HG02759 (cell line): ENCODE data around the gene OR5K3.
"Not testable (repeated sequence)": the region's sequence is repeated elsewhere in the genome, so short reads cannot be mapped to it uniquely, and the experiment has no call there.

Experiments
- ATAC-seq: cut with Tn5 transposase; IDR thresholded peaks from one replicate; pipeline ENCODE4 v1.9.1; 2021; ENCODE audit warnings: mild to moderate bottlenecking, moderate library complexity; ENCODE audit not compliant: unreplicated experiment

OR5K3 gene

DNA sequence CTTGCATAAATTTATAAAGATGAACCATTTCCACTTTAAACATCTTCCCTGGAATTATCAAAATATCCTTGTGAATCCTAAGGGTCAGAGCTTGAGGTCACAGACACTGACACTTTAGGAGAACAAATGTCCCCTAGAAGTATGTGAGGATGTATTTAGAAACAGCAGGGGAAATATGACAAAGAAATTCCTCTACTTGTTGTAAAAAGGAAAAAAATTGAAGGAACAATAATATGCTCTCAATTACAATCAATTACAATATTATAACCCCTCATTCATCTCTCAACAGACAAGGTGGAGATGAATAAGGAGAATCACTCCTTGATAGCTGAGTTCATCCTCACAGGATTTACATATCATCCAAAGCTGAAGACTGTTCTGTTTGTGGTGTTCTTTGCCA is at the start of gene OR5K3:
OR5K3 (plus strand) TSS at position 301 of the 400 bp plus-strand sequence; CDS start at position 301, 0 bp downstream.
- no peak for ATAC-seq

DNA sequence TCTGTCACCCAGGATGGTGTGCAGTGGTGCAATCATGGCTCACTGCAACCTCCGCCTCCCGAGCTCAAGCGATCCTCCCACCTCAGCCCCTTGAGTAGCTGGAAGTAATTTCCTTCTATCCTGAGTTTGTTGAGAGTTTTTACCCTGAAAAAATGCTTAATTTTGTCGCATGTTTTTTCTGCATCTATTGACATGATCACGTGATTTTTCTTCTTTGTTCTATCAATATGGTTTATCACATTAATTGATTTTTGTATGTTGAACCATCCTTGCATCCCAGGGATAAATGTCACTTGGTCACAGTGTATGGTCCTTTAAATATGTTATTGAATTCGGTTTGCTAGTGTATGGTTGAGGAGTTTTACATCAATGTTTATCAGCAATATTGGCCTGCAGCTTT is 48.7 kb upstream of the OR5K3 start:
- no peak for ATAC-seq

GRCh38 chr3:98343647-98344507 is 46.6 kb upstream of the OR5K3 start:
- ATAC-seq, result peak; percentile 78

DNA sequence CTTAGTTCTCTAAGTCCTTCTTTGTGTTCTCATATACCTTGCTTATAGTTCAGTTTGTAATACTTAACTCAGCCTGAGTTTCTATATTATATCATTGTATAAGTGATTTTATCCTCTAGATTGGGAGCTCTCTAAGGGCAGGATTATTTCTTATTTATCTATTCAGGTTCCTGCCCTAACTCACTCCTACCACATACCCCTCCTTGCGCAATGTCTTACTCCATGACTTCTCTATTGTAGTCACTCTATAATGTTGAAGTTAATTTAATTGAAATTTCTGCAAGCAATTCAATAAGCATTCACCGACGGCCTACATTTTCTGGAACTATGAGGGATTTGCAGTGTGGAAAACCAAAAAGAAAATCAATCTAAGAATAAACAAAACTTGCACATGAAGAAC is 40.4 kb upstream of the OR5K3 start:
- ATAC-seq, result no peak

- no peak for ATAC-seq
These were observed 36.9 kb upstream of the OR5K3 start, which contains the start of gene OR5K4 for GRCh38 chr3:98353554-98353953. Gene OR5K4 (plus strand): TSS chr3:98353854. CDS start chr3:98353854, 0 bp downstream.

DNA sequence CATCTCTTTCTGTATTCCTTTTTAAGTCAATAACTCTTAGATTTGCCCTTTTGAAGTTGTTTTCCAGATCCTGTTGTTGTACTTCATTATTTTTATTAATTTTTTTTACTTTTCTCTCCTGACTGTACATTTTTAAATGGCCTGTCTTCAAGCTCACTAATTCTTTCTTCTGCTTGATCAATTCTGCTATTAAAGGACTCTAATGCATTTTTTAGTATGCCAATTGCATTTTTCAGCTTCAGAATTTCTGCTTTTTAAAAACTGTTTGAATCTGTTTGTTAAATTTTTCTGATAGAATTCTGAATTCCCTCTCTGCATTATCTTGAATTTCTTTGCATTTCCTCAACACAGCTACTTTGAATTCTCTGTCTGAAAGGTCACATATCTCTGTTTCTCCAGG is 31.2 kb upstream of the OR5K3 start:
- no peak for ATAC-seq

GRCh38 chr3:98359993-98360675 is 30.3 kb upstream of the OR5K3 start:
- ATAC-seq, result peak; percentile 85

GRCh38 chr3:98360681-98361080 is 29.8 kb upstream of the OR5K3 start:
- ATAC-seq, result no peak

GRCh38 chr3:98361289-98361688 is 29.2 kb upstream of the OR5K3 start:
- peak; percentile 51 for ATAC-seq

DNA sequence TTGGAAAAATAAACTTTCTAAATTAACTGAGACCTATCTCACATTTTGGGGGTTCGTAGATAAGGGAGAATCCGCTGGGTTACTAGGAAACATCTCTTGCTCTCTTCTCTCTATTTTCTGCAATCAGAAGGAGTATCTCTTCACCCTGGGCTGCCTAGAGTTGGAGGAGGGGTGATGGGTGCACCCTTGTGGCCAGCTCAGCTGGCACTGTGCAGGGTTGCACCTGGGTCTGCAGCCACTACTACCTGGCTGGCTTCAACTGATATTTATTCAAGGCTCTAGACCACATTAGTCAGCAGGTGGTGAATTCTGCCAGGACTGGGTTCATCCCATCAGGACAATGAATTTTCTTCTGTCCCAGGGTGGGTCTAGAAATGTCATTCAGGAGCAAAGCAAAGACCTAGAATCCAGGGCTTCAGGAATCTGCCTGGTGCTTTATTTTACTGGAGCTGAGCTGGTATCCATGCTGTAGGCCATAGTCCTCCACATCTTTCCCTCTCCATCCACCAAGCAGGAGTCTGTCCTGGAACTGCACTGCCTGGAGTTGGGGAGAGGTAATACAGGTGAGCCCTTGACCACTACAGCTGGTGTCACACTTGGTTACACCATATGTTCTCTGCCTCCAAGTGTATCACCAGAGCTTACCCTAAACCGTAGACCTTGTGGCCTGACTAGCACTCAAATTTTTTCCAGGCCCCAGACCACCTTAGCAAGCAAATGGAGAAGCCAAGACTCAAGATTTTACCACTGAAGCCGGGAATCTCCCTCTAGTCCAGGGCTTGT is 22.8 kb upstream of the OR5K3 start:
- ATAC-seq, result no peak

- ATAC-seq, result no peak
These were observed 19.3 kb upstream of the OR5K3 start for GRCh38 chr3:98371186-98371585.

DNA sequence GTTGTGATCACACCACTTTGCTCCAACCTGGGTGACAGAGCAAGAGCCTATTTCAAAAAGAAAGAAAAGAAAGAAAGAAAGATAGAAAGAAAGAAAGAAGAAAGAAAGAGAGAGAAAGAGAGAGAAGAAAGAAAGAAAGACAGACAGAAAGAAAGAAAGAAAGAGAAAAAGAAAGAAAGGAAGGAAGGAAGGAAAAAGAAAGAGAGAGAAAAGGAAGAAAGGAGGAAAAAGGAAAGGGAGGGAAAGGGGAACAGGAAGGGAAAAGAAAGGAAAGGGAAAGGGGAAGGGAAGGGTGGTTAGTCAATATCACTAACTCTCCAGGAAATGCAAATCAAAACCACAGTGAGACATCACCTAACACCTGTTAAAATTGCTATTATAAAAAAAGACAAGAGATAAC is 18.6 kb upstream of the OR5K3 start:
- ATAC-seq, result no peak

- ATAC-seq, result no peak
These were observed 18.0 kb upstream of the OR5K3 start for GRCh38 chr3:98372445-98372844.

- no peak for ATAC-seq
These were observed 13.8 kb upstream of the OR5K3 start for GRCh38 chr3:98376631-98377030.

DNA sequence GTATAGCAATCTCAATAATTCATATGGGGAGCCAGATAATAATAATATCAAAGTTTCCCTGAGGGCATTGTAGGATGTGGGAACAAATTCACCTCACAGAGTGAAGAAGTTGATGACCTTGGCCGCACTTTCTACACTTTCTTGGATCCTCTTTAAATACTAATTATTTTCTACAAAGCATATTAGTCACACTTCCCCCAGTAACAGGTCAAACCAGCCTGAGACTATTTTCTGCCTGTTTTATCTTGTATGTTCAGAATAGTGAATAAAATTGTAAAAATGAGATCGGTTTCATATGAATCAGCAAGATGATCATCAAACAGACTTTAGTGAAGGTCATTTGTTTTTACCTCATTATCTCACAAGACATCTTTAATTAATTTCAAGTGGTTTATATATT is 2.3 kb upstream of the OR5K3 start:
- no peak for ATAC-seq

- ATAC-seq, result no peak
These were observed 4.6 kb downstream of the OR5K3 start for GRCh38 chr3:98395101-98395500.

GRCh38 chr3:98396482-98396881 is 6.0 kb downstream of the OR5K3 start:
- not testable (repeated sequence) for ATAC-seq

DNA sequence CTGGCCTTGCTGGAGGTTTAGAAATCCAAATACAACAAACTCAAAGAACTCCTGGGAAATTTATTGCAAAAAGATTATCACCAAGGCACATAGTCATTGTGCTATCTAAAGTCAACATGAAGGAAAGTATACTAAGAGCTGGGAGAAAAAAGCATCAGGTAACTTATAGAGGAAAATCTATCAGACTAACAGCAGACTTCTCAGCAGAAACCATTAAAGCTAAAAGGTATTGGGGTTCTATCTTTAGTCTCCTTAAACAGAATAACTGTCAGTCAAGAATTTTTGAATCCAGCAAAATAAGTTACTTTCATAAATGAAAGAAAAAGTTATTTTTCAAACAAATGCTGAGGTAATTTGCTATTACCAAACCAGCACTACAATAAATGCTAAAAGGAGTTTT is 8.0 kb downstream of the OR5K3 start:
- no peak for ATAC-seq

DNA sequence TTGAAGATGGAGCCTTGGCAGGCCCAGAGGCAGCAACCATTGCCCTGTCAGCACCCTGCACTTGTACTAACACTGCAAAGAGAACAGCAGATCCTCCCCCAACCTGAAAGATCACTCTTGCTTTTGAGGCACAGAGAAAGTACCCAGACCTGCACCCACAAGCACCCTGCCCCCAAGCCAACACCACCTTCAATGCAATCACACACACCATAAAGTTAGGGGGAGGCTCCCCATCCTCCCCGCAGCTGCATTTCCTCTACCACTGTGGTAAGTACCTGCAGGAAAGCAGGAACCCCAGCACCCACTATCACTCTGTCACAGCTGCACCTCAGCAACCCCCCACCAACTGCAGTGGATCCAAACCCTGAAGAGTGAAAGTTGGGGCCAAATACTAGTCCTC is 12.0 kb downstream of the OR5K3 start:
- ATAC-seq, result no peak

GRCh38 chr3:98404010-98404409 is 13.5 kb downstream of the OR5K3 start:
- ATAC-seq, result no peak

DNA sequence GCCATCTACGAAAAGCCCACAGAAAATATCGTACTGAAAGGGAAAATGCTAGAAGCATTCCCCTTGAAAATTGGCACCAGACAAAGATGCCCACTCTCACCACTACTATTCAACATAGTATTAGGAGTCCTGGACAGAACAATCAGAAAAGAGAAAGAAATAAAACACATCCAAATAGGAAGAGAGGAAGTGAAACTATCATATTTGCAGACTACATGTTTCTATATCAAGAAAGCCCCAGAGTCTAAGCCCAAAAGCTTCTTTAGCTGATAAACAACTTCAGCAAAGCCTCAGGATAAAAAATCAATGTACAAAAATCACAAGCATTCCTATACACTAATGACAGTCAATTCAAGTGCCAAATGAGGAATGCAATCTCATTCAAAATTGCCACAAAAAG is 15.6 kb downstream of the OR5K3 start:
- ATAC-seq, result no peak
